ENCODE data around the gene SPAST.
"Not testable (repeated sequence)": the region's sequence is repeated elsewhere in the genome, so short reads cannot be mapped to it uniquely, and the experiment has no call there.

SPAST gene

GRCh38 chr2:32166115-32166574 lies 102.8 kb downstream of the SPAST start:
- peaks cover 36% of the 10 kb centered on the region for H3K4me1 Mint-ChIP-seq (ENCODE audit: low read depth)
- no peaks in the 10 kb centered on the region for H3K27me3 Mint-ChIP-seq
- H3K9me3 Mint-ChIP-seq, result no peaks in the 10 kb centered on the region
- peaks cover 15% of the 10 kb centered on the region for H3K36me3 Mint-ChIP-seq (ENCODE audit: low read depth)
- peak overlapping the region; percentile 98 for H3K27ac Mint-ChIP-seq
- peak overlapping the region; percentile 99 for H3K4me3 Mint-ChIP-seq

GRCh38 chr2:32168513-32168912 lies 105.2 kb downstream of the SPAST start:
- peaks cover 31% of the 10 kb centered on the region for H3K4me1 Mint-ChIP-seq (ENCODE audit: low read depth)
- peaks cover 31% of the 10 kb centered on the region for H3K36me3 Mint-ChIP-seq (ENCODE audit: low read depth)
- H3K27ac Mint-ChIP-seq, result no peak overlapping the region
- no peak overlapping the region for H3K4me3 Mint-ChIP-seq
- no peaks in the 10 kb centered on the region for H3K9me3 Mint-ChIP-seq
- H3K27me3 Mint-ChIP-seq, result no peaks in the 10 kb centered on the region

- peak overlapping the region; percentile 47 for H3K27ac Mint-ChIP-seq
- no peak overlapping the region for H3K4me3 Mint-ChIP-seq
- peaks cover 45% of the 10 kb centered on the region for H3K36me3 Mint-ChIP-seq (ENCODE audit: low read depth)
- no peaks in the 10 kb centered on the region for H3K9me3 Mint-ChIP-seq
- no peaks in the 10 kb centered on the region for H3K27me3 Mint-ChIP-seq
- H3K4me1 Mint-ChIP-seq (ENCODE audit: low read depth), result peaks cover 6% of the 10 kb centered on the region
Observed at GRCh38 chr2:32172870-32173269, 109.5 kb downstream of the SPAST start.

- H3K27ac Mint-ChIP-seq, result no peak overlapping the region
- no peaks in the 10 kb centered on the region for H3K27me3 Mint-ChIP-seq
- no peaks in the 10 kb centered on the region for H3K9me3 Mint-ChIP-seq
- H3K36me3 Mint-ChIP-seq (ENCODE audit: low read depth), result peaks cover 36% of the 10 kb centered on the region
- no peak overlapping the region for H3K4me3 Mint-ChIP-seq
- no peaks in the 10 kb centered on the region for H3K4me1 Mint-ChIP-seq (ENCODE audit: low read depth)
Observed at GRCh38 chr2:32182667-32183066, 119.3 kb downstream of the SPAST start.

- Mint-ChIP-seq H3K27me3 (no peaks in the 10 kb centered on the region), H3K9me3 (no peaks in the 10 kb centered on the region), H3K36me3 (ENCODE audit: low read depth) (peaks cover 40% of the 10 kb centered on the region), H3K4me1 (ENCODE audit: low read depth) (peaks cover 19% of the 10 kb centered on the region), H3K4me3 (no peak overlapping the region), H3K27ac (no peak overlapping the region)
Observed at GRCh38 chr2:32189011-32189410, 125.7 kb downstream of the SPAST start.

- H3K4me3 Mint-ChIP-seq, result no peak overlapping the region
- H3K27me3 Mint-ChIP-seq, result no peaks in the 10 kb centered on the region
- peaks cover 19% of the 10 kb centered on the region for H3K4me1 Mint-ChIP-seq (ENCODE audit: low read depth)
- no peaks in the 10 kb centered on the region for H3K9me3 Mint-ChIP-seq
- H3K36me3 Mint-ChIP-seq (ENCODE audit: low read depth), result peaks cover 31% of the 10 kb centered on the region
- no peak overlapping the region for H3K27ac Mint-ChIP-seq
Observed at GRCh38 chr2:32192418-32192817, 129.1 kb downstream of the SPAST start.

GRCh38 chr2:32200814-32201213 lies 137.5 kb downstream of the SPAST start:
- H3K27ac Mint-ChIP-seq, result no peak overlapping the region
- peaks cover 48% of the 10 kb centered on the region for H3K36me3 Mint-ChIP-seq (ENCODE audit: low read depth)

GRCh38 chr2:32203428-32203827 lies 140.1 kb downstream of the SPAST start:
- H3K4me1 Mint-ChIP-seq (ENCODE audit: low read depth); H3K4me3 Mint-ChIP-seq; H3K27ac Mint-ChIP-seq; H3K27me3 Mint-ChIP-seq; H3K9me3 Mint-ChIP-seq: not testable (repeated sequence)
- H3K36me3 Mint-ChIP-seq (ENCODE audit: low read depth), result peaks cover 38% of the 10 kb centered on the region

More at GRCh38 chr2:32200814-32201213, 137.5 kb downstream of the SPAST start:
- no peaks in the 10 kb centered on the region for H3K9me3 Mint-ChIP-seq
- H3K27me3 Mint-ChIP-seq, result no peaks in the 10 kb centered on the region
- H3K4me1 Mint-ChIP-seq (ENCODE audit: low read depth), result no peaks in the 10 kb centered on the region
- no peak overlapping the region for H3K4me3 Mint-ChIP-seq
